DND-41 (cell line): ENCODE data around the gene SCAMP3.
"Not testable (repeated sequence)": the region's sequence is repeated elsewhere in the genome, so short reads cannot be mapped to it uniquely, and the experiment has no call there.

Experiments used
- CTCF ChIP-seq: IDR thresholded peaks from 2 replicates; pipeline ENCODE4 v1.5.1; 2012; ENCODE audit warnings: borderline replicate concordance, low read length, moderate library complexity, mild to moderate bottlenecking; ENCODE audit not compliant: poor library complexity, severe bottlenecking; ENCODE audit errors: extremely low read depth
- EZH2 ChIP-seq: IDR thresholded peaks from 3 replicates; pipeline ENCODE4 v1.6.1; 2012; ENCODE audit warnings: borderline replicate concordance, low read depth, mild to moderate bottlenecking, moderate library complexity, low read length, inconsistent platforms; ENCODE audit not compliant: severe bottlenecking

- TF ChIP-seq CTCF, EZH2: not testable (repeated sequence)
Measured at GRCh38 chr1:155231302-155231701, 30.9 kb downstream of the SCAMP3 start.
